Hepatocyte (in vitro differentiated cells): ENCODE results near the gene DVL1.

Experiments used
- CTCF ChIP-seq: fragments of 200-600 bp; sonication (generic); IDR thresholded peaks from 2 replicates; pipeline ENCODE4 v1.5.1; 2016; ENCODE audit warnings: antibody characterized with exemption, mild to moderate bottlenecking; ENCODE audit not compliant: poor library complexity
- EZH2 ChIP-seq: fragments of 200-600 bp; sonication (generic); IDR thresholded peaks from 2 replicates; pipeline ENCODE4 v1.6.1; 2016; ENCODE audit warnings: antibody characterized with exemption, mild to moderate bottlenecking, borderline replicate concordance

GRCh38 chr1:1295154-1295923 is 53.9 kb downstream of the DVL1 start:
- no peak for TF ChIP-seq CTCF
- no peak for TF ChIP-seq EZH2
